NCI-H774 (cell line): Measurements from ENCODE around the gene MLLT3.

Experiments used
- DNase-seq: peaks from one replicate; lab custom pipeline; 2025; lab: John Stamatoyannopoulos, UW

Gene MLLT3

DNA sequence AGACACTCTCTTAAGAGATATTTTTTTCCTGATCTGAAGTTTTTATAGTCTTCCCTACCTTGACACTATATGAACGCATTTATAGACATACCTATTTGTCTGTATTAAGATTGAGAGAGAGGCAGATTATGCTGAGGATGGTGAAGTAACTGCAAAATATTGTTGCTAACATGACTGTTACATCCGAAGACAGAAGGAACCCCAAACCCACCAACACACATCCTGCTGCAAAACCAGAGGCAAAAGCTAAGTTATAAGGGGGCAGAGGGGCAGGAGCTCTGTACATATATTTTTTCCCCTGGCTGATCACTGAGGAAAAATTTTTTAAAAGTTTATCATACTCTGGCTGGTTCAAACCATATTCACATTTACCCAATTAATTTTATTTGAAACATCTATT, 279.0 kb downstream of the MLLT3 start:
- DNase-seq: no peak

DNA sequence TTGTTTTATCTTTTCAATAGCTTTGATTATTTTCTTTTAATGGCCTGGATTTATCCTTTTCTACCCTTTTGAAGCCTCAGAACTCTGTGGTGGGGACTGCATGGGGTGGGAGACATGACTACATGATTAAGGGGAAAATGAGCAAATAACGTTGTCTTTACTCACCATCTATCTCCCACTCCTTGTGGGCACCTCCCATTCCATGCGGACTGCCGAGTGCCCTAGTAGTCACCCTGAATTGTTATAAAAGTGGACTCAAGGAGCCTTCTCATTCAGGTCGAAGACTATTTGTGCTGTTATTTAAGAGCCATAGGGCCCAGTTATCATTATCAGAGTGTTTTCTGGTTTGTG, 281.8 kb downstream of the MLLT3 start:
- DNase-seq: no peak

DNA sequence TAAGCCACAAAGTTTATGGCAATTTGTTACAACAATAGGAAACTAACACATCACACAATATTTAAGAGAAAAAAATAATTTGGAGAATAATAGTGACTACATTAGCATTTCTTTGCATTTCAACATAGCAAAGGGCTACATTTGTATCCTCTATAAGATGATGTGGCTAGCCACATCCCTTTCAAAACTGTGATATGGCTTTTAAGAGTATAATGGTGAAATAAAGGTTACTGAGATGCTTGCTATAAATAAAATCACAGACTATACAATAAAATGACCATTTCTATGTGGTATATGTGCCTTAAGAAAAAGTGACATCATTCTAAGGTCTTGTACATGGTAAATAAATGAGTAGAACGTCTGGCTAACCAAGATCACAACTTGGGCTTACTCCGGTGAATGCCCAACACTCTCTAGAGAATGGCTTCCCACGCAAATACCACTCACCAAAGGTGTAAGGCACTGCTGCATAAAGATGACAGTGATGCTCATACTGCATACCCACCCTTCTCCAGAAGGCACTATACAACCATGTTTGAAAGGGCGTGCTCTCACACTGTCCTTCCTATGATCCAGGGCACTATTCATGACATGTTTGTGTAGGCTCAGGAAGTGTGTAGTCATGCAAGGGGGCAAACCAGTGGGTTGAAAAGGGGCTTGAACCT, 286.5 kb downstream of the MLLT3 start:
- DNase-seq: no peak

DNA sequence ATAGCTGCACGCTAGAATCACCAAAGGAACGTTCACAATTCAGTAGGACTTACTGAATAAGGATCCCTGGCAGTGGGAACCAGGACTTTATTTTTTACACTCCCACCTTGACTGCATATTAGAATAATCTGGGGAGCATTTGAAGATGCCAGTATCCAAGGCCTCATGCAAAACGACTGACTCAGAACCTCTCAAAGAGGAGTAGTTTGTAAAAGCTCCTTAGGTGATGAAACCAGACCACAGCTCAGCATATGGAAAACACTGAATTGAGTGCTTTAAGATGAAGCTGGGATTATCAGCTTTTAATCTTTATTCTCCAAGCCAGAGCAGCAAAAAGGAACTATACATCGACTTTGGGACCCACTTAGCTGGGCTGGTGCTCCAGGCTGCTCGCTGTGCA, 288.3 kb downstream of the MLLT3 start:
- DNase-seq: no peak

DNA sequence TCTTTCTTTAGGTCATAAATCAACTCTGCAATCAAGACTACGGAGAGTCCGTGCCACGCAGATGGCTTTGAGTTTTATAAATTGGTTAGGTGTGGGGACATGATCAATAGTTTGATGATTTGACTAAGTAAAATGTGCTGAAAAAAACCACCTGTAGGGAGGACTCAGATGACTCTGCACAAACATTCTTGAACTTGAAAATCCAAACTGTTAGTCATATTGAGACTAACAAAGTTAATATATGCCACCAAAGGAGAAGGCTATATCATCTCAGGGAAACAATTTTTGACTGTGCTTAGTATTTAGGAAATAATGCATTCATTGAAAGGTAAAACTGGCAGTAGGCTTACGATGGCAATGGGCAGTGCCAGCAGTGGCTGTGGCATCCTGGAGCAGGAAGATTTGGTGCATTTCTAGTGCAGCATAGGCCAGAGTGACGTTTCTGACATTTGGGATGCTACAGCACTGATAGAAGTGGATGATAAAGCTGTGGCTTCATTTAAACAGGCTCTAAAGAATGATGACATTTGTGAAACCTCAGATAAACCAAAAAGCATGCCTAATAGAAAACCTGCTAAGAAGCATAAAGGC, 291.1 kb downstream of the MLLT3 start:
- DNase-seq: no peak

DNA sequence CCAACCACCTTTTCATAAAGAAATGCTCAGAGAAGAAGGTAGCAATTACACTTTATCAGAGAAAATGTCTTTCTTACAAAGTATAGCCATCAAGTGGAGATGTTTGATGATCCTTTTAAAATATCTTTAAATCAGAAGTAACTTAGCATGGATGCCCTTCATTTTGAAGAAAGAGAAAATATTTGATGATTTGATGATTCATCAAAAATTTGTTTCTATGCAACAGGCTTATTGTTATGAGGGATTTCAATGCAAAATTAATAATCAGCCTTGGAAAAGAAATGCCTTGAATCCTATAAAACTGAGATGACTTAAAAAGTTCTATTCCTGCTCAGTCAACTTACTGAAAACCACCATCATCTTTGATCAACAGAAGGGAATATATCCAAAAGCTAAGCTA, 291.6 kb downstream of the MLLT3 start:
- DNase-seq: no peak

DNA sequence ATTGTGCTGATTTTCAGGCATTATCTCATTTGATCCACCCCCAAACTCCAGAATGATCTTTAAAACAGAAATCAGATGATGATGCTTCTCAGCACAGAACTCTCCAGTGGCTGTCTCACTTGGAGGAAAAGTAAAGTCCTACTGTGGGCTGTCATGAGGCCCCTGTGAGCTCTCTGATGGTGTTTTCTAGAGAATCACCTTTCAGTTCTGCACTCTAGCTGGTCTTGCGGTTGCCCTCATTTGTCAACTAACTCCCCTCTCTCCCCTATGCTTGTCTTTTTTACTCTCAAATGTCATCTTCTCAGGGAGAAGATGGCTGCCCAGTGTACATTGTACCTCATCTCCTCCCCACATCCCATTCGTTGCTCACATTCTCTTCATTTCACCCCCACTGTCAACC, 295.8 kb downstream of the MLLT3 start:
- no peak for DNase-seq

DNA sequence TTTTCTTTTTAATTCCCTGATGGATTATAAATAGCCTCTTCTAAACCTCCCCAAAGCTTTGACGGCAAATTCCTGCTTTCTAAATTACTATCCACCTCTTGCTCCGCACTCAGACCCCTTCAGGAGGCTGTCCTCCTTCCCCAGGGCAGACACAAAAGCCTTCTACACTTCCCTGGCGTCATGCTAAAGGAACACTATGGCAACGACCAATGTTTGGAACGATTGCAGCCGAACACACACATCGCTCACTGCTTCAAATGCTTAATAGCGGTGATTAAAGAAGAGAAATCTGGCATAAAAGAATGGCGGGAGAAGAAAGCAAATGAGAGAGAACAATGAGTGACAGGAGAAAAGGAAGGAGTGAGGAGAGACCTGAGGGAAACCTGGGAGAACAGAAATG, 297.3 kb downstream of the MLLT3 start:
- no peak for DNase-seq

DNA sequence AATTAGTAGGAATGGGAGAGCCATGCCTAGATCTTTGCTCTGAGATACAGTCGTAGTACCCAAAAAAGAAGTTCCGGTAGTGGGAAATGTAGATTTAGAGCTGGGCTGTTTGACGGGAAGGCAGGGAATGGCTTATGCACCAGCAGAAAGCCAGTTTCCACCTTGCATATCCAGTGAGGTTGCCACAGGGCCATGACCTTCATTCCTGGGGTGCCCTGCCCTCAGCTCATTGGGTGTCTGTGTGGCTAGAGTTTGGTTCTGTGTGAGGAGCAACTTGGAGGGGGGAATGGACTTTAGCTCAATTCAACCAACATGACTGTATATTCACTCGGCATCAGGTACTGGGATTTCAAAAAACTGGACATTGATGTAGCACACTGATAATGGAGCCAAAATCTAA, 300.1 kb downstream of the MLLT3 start:
- DNase-seq: no peak

DNA sequence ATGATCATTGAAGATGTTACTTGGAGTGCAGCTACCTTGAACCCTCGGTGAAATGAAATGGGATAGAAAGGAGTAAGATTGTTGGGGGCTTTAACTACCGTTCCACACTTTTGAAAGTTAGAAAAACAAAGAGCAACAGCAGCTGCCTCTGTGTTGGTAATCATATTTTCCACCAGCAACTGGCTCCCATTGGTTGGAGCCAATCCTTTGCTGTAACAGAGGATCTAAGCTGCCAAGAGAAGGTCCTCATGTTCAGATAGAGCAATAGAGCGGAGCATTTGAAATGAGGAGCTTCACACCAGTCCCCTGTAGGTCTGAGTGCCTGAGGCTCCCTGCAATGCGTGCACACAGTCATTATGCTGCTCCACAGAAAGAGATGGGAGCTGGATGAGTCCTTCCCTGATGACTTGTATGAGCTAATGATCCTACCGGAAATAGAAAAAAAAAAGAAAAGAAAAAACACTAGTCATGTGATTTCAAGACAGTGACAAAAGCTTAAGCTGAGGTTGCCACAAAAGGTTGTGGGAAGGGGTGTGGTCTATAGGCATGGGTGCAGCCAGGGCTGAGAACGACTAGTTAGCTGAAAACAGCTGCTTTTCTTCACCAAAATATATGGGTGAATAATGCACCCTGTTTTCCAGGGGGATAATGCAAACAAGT, 300.7 kb downstream of the MLLT3 start:
- DNase-seq: no peak

DNA sequence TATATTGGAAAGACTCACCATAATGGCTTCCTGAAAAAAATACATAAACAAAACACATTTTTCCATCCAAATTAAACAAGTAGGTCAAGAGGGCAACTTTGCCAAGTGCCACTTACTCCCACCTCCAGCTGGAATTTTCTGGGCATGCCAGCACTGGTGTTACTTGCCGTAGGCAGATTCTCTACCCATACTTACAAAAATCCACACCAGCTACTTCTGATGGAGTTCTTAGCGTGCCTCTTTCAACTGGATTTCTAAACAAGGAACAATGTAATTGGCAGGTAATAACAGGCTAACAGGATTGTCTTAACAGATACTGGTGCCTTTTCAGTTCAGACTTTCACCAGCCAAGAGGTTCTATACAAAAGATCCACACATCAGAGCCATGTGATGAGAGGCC, 301.4 kb downstream of the MLLT3 start:
- no peak for DNase-seq

DNA sequence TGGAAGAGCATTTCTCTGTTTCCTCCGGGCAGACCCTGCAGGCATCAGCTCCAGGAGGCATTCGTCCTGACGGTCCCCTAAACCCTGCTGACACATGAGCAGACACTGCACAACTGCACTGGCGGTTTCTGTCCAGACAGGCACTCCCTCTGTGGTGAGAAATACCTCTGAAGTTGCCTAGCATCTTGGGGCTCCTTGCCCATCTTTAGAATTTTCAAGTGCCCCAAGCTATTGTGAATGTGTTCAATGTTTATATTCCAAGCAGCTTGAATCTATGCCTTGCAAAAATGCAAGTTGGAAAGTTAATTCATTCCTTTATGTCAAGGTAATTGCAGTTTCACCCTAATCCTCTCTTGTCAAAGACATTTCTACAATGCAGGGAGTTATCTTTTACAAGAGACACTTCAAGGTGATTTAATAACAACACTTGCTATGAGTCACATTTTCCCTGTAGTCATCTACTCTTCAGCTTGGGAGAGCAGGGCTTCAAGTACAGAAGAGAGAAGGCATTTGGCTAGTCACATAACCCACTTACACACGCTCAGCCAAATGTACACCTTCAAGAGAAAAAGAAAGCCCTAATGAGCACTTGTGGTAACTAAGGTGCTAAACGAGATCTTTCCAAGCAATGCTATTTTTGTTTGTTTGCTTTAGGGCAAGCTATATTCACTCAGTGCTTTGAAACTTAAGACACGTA, 302.5 kb downstream of the MLLT3 start:
- DNase-seq: peak; percentile 70

DNA sequence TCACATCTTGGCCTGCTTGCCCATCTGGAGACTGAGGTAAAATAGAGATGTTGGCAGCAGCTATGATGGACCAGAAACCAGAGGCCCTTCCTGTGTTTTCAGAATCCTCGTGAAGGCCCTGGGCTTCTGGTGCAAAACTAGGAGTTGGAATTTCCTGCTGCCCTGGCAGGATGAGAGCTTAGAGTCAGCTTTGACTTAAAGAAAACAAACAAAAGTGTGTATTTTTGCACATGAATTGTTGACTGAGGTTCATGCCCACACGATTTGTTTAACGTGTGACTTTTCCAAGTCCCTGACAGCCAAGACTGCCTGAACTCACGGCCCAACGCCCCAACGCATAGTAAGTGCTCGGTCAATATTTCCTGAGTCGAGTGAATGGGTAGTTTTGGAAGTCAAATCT, 303.1 kb downstream of the MLLT3 start:
- no peak for DNase-seq

DNA sequence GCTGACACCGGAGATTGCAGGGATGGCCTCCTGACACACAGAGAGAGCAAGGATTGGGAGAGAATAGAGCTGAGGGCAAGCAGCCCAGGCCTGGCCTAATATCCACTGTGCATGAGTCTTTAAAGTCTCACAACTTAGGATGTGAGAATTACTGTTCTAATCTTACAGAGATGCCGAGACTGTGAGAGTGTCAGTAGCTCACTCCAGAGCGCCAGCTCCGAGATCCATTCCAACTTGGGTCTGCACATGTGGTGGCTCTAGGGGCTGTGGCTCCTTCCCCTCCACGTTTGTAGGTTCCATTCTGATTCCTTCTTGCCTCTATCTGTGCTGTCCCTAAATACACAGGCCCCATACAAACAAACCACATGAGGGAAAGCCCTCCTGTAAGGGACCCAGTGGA, 304.6 kb downstream of the MLLT3 start:
- no peak for DNase-seq

DNA sequence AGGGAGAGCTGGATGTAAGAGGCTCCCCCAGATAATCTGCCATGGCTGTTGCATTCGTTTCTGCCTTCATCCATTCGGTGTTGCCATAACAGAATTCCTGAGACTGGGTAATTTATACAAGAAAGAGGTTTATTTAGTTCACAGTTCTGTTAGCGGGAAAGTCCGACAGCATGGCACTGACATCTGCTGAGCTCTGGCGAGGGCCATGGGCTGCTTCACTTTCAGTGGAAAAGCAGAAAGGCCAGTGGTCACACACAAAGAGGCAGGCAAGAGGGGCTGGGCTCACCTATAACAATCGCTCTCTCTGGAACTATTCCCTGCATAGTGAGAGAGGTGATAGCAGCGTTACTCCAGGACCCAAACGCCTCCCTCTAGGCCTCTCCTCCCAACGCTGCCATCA, 305.9 kb downstream of the MLLT3 start:
- DNase-seq: no peak

DNA sequence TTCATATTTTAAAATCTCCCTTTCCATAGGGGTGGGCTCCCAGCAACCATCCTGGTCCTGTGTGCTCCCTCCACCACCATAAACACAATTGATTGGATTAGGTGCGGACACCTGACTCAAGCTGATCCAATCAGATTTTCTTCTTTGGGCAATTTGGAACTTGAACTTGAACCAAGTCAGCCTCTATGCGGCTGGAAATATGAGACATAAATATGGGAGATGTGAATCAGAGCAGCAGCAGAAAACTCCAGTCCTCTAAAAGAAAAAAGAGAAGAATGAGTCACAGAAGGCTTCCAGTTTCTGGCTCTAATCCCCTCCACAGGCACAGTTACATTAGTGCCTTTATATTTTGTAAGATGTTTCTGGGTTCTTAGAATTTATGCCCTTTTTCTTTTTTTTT, 306.6 kb downstream of the MLLT3 start:
- DNase-seq: no peak

DNA sequence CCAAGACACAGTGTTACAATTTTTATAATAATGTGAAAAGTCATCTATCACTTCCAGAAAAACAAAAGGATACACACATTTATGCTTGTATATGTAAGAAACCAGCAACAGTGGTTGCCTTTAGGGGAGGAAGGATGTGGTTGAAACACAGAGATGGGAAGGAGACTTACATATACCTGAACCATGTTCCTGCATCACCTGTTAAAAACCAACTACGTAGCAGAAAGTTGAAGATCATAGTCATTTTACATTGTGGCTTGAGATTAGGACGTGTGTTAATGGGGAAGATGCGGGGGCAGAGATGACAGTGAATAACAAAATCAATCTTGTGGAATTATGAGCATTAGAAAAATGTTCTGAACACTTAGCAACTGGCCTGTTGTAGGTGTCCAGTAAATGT, 307.3 kb downstream of the MLLT3 start:
- no peak for DNase-seq

DNA sequence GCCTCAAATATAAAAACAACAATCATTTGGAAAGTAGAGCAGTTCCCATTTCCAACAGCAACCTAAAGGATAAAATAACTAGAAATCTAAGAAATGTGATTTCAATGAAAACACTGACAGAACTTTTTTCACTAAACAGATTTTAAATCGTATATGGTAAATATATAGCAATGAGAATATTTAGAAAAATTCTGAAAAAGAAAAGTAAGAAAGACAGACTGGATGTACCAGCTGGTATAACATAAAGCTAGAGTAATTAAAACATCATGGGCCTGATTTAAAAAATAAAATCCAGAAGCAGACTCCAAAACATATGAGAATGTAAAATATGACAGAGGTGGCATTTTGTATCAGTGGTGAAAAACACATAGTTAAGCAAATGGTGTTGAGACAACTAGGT, 308.9 kb downstream of the MLLT3 start:
- no peak for DNase-seq

DNA sequence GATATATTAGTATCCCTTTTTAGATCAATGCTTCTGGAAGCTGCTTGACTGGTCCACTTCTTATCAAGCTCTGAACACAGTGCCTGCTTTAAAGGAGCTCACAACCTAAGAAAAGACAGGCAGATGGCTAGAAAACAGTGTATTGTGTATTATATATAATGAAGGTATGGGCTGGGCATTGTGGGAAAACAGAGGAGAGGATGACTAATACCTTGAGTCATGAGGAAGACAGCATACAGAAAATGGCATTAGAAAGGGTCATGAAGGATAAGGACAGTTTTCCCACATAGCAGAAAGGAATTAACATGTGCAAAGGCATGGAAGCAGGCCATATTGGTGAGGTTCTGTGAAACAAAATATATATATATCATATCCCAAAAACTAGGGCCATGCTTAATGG, 309.6 kb downstream of the MLLT3 start:
- no peak for DNase-seq

DNA sequence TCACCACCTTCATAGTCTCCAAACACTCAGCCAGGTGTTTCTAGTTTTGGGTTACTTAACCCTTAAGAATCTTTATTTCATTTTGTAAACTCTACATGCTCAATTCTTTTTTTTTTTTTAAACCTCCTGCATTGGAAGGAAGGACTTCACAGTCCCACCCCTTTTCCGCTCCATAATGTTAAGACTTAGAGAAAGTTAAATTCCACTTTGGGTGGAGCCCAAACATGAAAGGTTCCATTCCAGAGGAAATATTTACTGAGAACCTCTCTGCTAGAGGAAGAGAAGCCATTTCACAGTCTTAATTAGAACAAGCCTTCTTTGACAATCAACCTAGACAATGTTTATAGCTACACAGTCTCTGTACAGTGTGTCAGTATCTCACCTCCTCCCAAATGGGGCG, 312.3 kb downstream of the MLLT3 start:
- no peak for DNase-seq

DNA sequence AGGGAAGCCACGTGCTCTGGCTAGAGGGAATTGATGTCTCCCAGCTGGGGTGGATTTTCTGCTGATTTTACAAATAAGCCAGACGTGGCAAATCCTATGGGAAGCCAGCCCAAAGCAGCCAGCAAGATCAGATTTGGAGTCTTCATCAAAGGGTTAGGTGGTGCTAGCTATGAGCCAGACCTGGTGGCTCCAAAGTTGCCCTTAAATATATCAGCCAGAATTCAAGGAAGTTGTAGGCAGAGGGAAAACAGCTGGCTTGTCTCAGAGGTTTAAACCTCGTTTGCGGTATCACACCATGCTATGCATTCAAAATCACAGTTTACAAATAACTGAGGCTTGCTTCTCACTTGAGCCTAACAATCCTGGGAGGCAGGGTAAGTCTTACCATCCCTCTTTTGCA, 313.2 kb downstream of the MLLT3 start:
- no peak for DNase-seq

DNA sequence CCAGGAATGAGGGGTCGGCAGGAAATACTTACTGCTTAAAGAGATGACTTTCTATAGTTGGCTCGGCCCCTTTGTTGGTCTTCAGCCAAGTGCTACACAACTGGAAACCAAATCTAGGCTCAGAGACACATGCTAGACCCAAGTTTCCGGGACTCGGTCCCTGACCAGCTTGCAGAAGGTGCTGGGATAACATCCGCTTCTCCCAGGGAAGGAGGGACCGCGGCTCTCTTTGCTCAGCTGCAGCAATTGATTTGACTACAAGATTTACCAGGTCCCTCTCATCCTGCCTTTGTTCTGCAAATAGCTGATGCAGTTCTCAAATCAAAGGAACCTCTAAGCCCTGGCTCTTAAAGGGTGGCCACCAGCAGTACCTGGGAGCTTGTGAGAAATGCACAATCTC, 314.7 kb downstream of the MLLT3 start:
- DNase-seq: peak; percentile 66

DNA sequence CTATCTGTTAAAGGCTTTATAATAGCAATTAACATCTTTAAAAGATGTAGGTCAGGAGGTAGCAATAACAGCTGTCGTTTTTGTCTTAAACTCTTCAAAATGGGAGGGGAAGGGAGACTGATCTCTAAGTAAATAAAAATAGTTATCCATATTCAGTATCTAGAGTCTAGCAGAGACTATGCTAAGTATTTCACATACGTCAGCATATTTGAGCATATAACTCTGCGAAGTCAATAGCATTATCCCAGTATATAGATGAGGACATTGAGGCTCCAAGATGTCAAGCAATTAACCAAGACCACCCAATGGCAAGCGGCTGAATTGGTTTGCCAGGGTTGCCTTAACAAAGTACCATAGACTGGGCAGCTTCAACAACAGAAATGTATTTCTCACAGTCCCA, 316.8 kb downstream of the MLLT3 start:
- DNase-seq: no peak
